PC-3 (cell line): Measurements from ENCODE around the gene POLR3G. TPM values are rescaled to one million over a fixed set of nuclear protein-coding genes. Genes with fewer than 3 reads are reported as not detected.
A peak's percentile ranks its signal among the peaks of the same experiment; 100 is the strongest.

Experiments used
- ATAC-seq: fragments of 200-7000 bp; cut with Tn5 transposase; 2 replicates; pipeline ENCODE4 v1.9.1; 2020; ENCODE audit warnings: mild to moderate bottlenecking, moderate library complexity
- BruUV-seq: library from RNA; stranded (reverse); fragments of 400-500 nt; replicated peaks from 2 replicates; lab custom pipeline; 2021; lab: Mats Ljungman, UMichigan
- CTCF ChIA-PET: fragments of 300-600 bp; sonication (Branson Sonifier 250); formaldehyde crosslinking; loops from one replicate; lab custom pipeline; 2022; ENCODE audit warnings: antibody characterized with exemption; lab: Charles Lee
- POLR2A ChIA-PET: fragments of 300-600 bp; sonication (Branson Sonifier 250); formaldehyde crosslinking; loops from one replicate; lab custom pipeline; 2022; ENCODE audit warnings: antibody characterized with exemption; ENCODE audit not compliant: unreplicated experiment; lab: Charles Lee
- DNase-seq: peaks from one replicate; pipeline ENCODE4 v3.0.0-alpha.2; 2015
- H2AFZ ChIP-seq: fragments of 300-600 bp; sonication (generic); 2 replicates; pipeline ENCODE4 v1.6.0; 2016; ENCODE audit warnings: antibody characterized with exemption, low read length
- H3F3A ChIP-seq: fragments of 300-600 bp; sonication (generic); one replicate; pipeline ENCODE4 v1.6.0; 2017; ENCODE audit warnings: antibody characterized with exemption, low read length, control low read depth, mild to moderate bottlenecking; ENCODE audit not compliant: unreplicated experiment
- H3K27ac ChIP-seq: fragments of 300-600 bp; sonication (generic); 2 replicates; pipeline ENCODE4 v1.5.1; 2016; ENCODE audit warnings: mild to moderate bottlenecking, low read length
- H3K27me3 ChIP-seq: fragments of 300-600 bp; sonication (generic); 2 replicates; pipeline ENCODE4 v1.6.1; 2016; ENCODE audit warnings: low read length, mixed read lengths
- H3K36me3 ChIP-seq: fragments of 300-600 bp; sonication (generic); 2 replicates; pipeline ENCODE4 v1.6.1; 2016; ENCODE audit warnings: low read depth, mixed run types, low read length, mixed read lengths
- H3K4me1 ChIP-seq: fragments of 300-600 bp; sonication (generic); 2 replicates; pipeline ENCODE4 v1.5.1; 2016; ENCODE audit warnings: low read length; ENCODE audit not compliant: insufficient read depth
- H3K4me2 ChIP-seq: fragments of 300-600 bp; sonication (generic); 2 replicates; pipeline ENCODE4 v1.6.0; 2016; ENCODE audit warnings: low read length
- H3K4me3 ChIP-seq: fragments of 300-600 bp; sonication (generic); 2 replicates; pipeline ENCODE4 v1.5.1; 2016; ENCODE audit warnings: mild to moderate bottlenecking, low read length, mixed read lengths
- H3K79me2 ChIP-seq: fragments of 300-600 bp; sonication (generic); 2 replicates; pipeline ENCODE4 v1.6.1; 2017; ENCODE audit warnings: low read length, mixed read lengths
- H3K9ac ChIP-seq: fragments of 300-600 bp; sonication (generic); 2 replicates; pipeline ENCODE4 v1.6.0; 2016; ENCODE audit warnings: mild to moderate bottlenecking, low read length
- H3K9me2 ChIP-seq: fragments of 300-600 bp; sonication (generic); replicated peaks from 2 replicates; pipeline ENCODE4 v1.6.1; 2016; ENCODE audit warnings: mixed run types, low read length, mixed read lengths
- H3K9me3 ChIP-seq: fragments of 300-600 bp; sonication (generic); 2 replicates; pipeline ENCODE4 v1.6.1; 2016; ENCODE audit warnings: low read length, mixed read lengths
- H4K20me1 ChIP-seq: fragments of 300-600 bp; sonication (generic); 2 replicates; pipeline ENCODE4 v1.6.1; 2016; ENCODE audit warnings: low read length, mixed read lengths
- CTCF ChIP-seq: fragments of 300-600 bp; sonication (generic); conservative IDR thresholded peaks from 2 replicates; pipeline ENCODE4 v1.5.1; 2017; ENCODE audit warnings: antibody characterized with exemption, low read depth, mild to moderate bottlenecking, low read length
- EZH2 ChIP-seq: fragments of 300-600 bp; sonication (generic); IDR thresholded peaks from one replicate; pipeline ENCODE4 v1.6.1; 2017; ENCODE audit warnings: antibody characterized with exemption, mild to moderate bottlenecking, low read length; ENCODE audit not compliant: unreplicated experiment
- EZH2phosphoT487 ChIP-seq: fragments of 300-600 bp; sonication (generic); IDR thresholded peaks from 2 replicates; pipeline ENCODE4 v1.6.1; 2018; ENCODE audit warnings: mild to moderate bottlenecking, antibody characterized with exemption, low read length, borderline replicate concordance
- intact Hi-C: fragments of 100-400 bp; cut with micrococcal nuclease; formaldehyde crosslinking; loops from 2 replicates; pipeline ENCODE4 v1.9.0; 2023
- total RNA-seq: library from RNA; depleted of rRNA; stranded (reverse); fragments of >200 nt; gene quantifications from 2 replicates; pipeline ENCODE4 v1.2.3, GENCODE V29; 2014

Gene POLR3G
- total RNA-seq, 1 experiment from 2014 or later, result 42.2 TPM

GRCh38 chr5:90518661-90519060, 44.0 kb downstream of the POLR3G start:
- BruUV-seq, result no TSS peak
- Histone ChIP-seq H3K27me3 (no peaks in the 10 kb centered on the region), H3K4me1 (peaks cover 25% of the 10 kb centered on the region), H3K36me3 (peaks cover 38% of the 10 kb centered on the region), H3F3A (peaks cover 11% of the 10 kb centered on the region), H3K79me2 (no peaks in the 10 kb centered on the region), H3K9me3 (no peaks in the 10 kb centered on the region), H3K9ac (no peak overlapping the region), H3K4me2 (peak overlapping the region; percentile 42), H4K20me1 (no peaks in the 10 kb centered on the region), H3K4me3 (peak overlapping the region; percentile 6; the same call in 1 of the 2 replicates), H2AFZ (no peak overlapping the region), H3K27ac (peak overlapping the region; percentile 61), H3K9me2 (no peaks in the 10 kb centered on the region)
- peak; percentile 78 for ATAC-seq
- intact Hi-C loops, result loop anchor here (1.0 to 2.0 kb wide), 2 partner anchors 11 to 44 kb away; partner anchors contain the start of genes LYSMD3, MBLAC2 and POLR3G
- CTCF ChIA-PET, result interaction anchor here (0.6 to 1.1 kb wide), 3 partner anchors 12 to 109 kb away, joined by 3 read pairs; partner anchors contain the start of gene CETN3
- no peak for TF ChIP-seq EZH2phosphoT487
- DNase-seq, result peak; percentile 80
- POLR2A ChIA-PET, result interaction anchor here (0.5 to 1.0 kb wide), 4 partner anchors 9 to 198 kb away, joined by 3 to 5 read pairs (median 3); partner anchors contain the start of genes MBLAC2 and POLR3G

- peak; percentile 88 for ATAC-seq
- H3K27ac ChIP-seq, result peak overlapping the region; percentile 61
- intact Hi-C loops, result loop anchor here (1.0 to 2.0 kb wide), 2 partner anchors 10 to 44 kb away; partner anchors contain the start of genes LYSMD3, MBLAC2 and POLR3G
- H3K27me3 ChIP-seq, result no peaks in the 10 kb centered on the region
- peak overlapping the region; percentile 6; the same call in 1 of the 2 replicates for H3K4me3 ChIP-seq
- peak overlapping the region; percentile 42 for H3K4me2 ChIP-seq
- CTCF ChIA-PET, result interaction anchor here (0.6 to 1.1 kb wide), 3 partner anchors 11 to 109 kb away, joined by 3 to 6 read pairs (median 3); partner anchors contain the start of gene CETN3
- H3K9ac ChIP-seq, result no peak overlapping the region
- H3K79me2 ChIP-seq, result no peaks in the 10 kb centered on the region
- peaks cover 11% of the 10 kb centered on the region for H3F3A ChIP-seq
- H3K9me3 ChIP-seq, result no peaks in the 10 kb centered on the region
- peak; percentile 82 for DNase-seq
- no peaks in the 10 kb centered on the region for H4K20me1 ChIP-seq
- POLR2A ChIA-PET, result interaction anchor here (0.5 to 1.0 kb wide), 5 partner anchors 10 to 900 kb away, joined by 3 to 5 read pairs (median 3); partner anchors contain the start of genes MBLAC2 and POLR3G
- H3K4me1 ChIP-seq, result peaks cover 25% of the 10 kb centered on the region
- no peaks in the 10 kb centered on the region for H3K9me2 ChIP-seq
- TF ChIP-seq EZH2phosphoT487 (no peak), CTCF (no peak), EZH2 (no peak)
- BruUV-seq, result TSS peak; percentile 4
- H2AFZ ChIP-seq, result no peak overlapping the region
- H3K36me3 ChIP-seq, result peaks cover 42% of the 10 kb centered on the region
Observed at GRCh38 chr5:90519081-90519480, 44.4 kb downstream of the POLR3G start.

GRCh38 chr5:90528601-90529193, 54.0 kb downstream of the POLR3G start:
- peak overlapping the region; percentile 52 for H3K27ac ChIP-seq
- H3K4me2 ChIP-seq, result peak overlapping the region; percentile 88
- CTCF ChIA-PET, result interaction anchor here (0.6 to 2.1 kb wide), 3 partner anchors 54 to 89 kb away, joined by 4 to 7 read pairs (median 6); partner anchors contain the start of genes MBLAC2 and POLR3G
- peaks cover 36% of the 10 kb centered on the region for H3K79me2 ChIP-seq
- H3K4me3 ChIP-seq, result peak overlapping the region; percentile 85
- H3K9me2 ChIP-seq, result no peaks in the 10 kb centered on the region
- peaks cover 9% of the 10 kb centered on the region for H3K36me3 ChIP-seq
- H3K4me1 ChIP-seq, result peaks cover 34% of the 10 kb centered on the region
- intact Hi-C loops, result loop anchor here (1.0 kb wide), 3 partner anchors 9 to 54 kb away; partner anchors contain the start of genes MBLAC2 and POLR3G
- peak overlapping the region; percentile 90 for H3K9ac ChIP-seq
- H2AFZ ChIP-seq, result peak overlapping the region; percentile 86
- TF ChIP-seq EZH2phosphoT487 (no peak), CTCF (no peak), EZH2 (no peak)
- peaks cover 11% of the 10 kb centered on the region; the same call in 1 of the 2 replicates for H4K20me1 ChIP-seq
- POLR2A ChIA-PET, result no interaction called here
- no peaks in the 10 kb centered on the region for H3F3A ChIP-seq
- H3K27me3 ChIP-seq, result no peaks in the 10 kb centered on the region
- BruUV-seq, result TSS peak; percentile 55
- DNase-seq (no peak), ATAC-seq (0 out of 2 replicates have a peak, but pooled peaks have one; percentile 0)
- H3K9me3 ChIP-seq, result no peaks in the 10 kb centered on the region
